Glutamatergic neuron (in vitro differentiated cells): Measurements from ENCODE around the gene NEB. TPM values are rescaled to one million over a fixed set of nuclear protein-coding genes. Genes with fewer than 3 reads are reported as not detected.

Experiments used
- DNase-seq: peaks from one replicate; pipeline ENCODE4 v3.0.0; 2022
- H3K27ac Mint-ChIP-seq: one replicate; pipeline ENCODE4 v1.8.0; 2020; ENCODE audit warnings: mild to moderate bottlenecking, mixed read lengths, inconsistent platforms; ENCODE audit not compliant: unreplicated experiment
- H3K27me3 Mint-ChIP-seq: one replicate; pipeline ENCODE4 v1.8.0; 2020; ENCODE audit warnings: mild to moderate bottlenecking, moderate library complexity, mixed read lengths, inconsistent platforms; ENCODE audit not compliant: unreplicated experiment
- H3K36me3 Mint-ChIP-seq: one replicate; pipeline ENCODE4 v1.8.0; 2020; ENCODE audit warnings: mild to moderate bottlenecking, mixed read lengths, inconsistent platforms; ENCODE audit not compliant: unreplicated experiment
- H3K4me1 Mint-ChIP-seq: one replicate; pipeline ENCODE4 v1.8.0; 2020; ENCODE audit warnings: mild to moderate bottlenecking, low read depth, mixed read lengths, inconsistent platforms; ENCODE audit not compliant: unreplicated experiment
- H3K4me3 Mint-ChIP-seq: one replicate; pipeline ENCODE4 v1.8.0; 2020; ENCODE audit warnings: mild to moderate bottlenecking, mixed read lengths, inconsistent platforms; ENCODE audit not compliant: unreplicated experiment
- H3K9me3 Mint-ChIP-seq: one replicate; pipeline ENCODE4 v1.8.0; 2020; ENCODE audit warnings: mild to moderate bottlenecking, moderate library complexity, mixed read lengths, inconsistent platforms; ENCODE audit not compliant: unreplicated experiment
- CTCF ChIP-seq: fragments of 200-600 bp; sonication (generic); IDR thresholded peaks from one replicate; pipeline ENCODE4 v1.5.0; 2021; ENCODE audit not compliant: partially characterized antibody, unreplicated experiment
- total RNA-seq: library from RNA; stranded (reverse); fragmentation: NEBNext Ultra II Directional; extraction: Animal tissue kit (Norgen Biotek cat#: 25700); gene quantifications from one replicate; pipeline ENCODE4 v1.2.1, GENCODE V29; 2021; ENCODE audit not compliant: unreplicated experiment

The NEB gene
- total RNA-seq, 1 donor from 2014 or later, result 0.59 TPM

DNA sequence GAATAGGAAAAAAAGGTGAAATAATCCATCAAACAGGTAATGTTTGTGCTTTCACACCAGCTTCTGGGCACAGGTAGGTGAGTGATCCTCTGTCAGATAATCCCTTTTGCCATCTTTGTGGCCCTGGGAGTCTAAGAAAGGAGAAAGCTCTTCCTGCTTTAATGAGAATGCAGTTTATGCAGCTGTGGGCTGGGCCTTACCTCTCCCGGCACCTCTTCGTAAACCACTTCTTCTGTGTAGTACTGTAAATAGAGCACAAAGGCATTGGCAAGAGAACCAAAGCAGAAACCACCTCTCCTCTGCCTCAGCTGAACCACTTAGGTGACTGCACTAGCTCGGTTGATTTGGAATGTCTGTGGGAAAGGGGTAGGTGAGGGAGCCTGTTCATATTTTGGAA, 4.9 kb downstream of the NEB start:
- Mint-ChIP-seq H3K27me3 (no peaks in the 10 kb centered on the region), H3K36me3 (no peaks in the 10 kb centered on the region), H3K27ac (no peak overlapping the region), H3K4me1 (peaks cover 5% of the 10 kb centered on the region), H3K4me3 (no peak overlapping the region), H3K9me3 (no peaks in the 10 kb centered on the region)
- DNase-seq, result no peak
- TF ChIP-seq CTCF, result no peak

DNA sequence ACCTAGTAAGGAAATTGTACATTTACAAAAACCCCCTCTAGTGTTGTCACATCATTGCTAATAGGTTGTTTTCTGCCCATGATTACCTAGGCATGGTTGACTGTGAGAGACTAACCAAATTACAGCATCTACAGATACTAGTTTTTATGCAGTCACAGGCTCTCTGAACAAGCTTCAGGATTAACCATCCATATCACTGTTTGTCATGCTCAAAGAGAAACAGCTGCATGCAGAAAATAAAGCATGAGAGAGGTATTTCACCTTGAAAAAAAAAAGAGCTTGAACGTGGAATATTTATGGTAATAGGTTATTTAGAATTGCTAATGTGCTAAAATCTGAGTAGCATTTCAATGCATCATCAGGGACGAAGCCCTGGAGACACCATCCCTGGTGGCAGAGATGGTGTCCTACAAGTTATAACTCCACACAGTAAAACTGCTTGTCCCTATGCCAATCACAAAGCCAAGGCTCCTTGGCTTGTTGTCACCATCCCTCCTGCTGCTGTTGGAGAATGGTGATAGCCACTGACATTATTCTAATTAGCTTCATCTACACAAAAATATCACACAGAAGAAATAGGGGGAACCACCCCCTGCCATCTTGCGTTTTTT, 5.4 kb downstream of the NEB start:
- Mint-ChIP-seq H3K4me1 (peaks cover 5% of the 10 kb centered on the region), H3K9me3 (no peaks in the 10 kb centered on the region), H3K27me3 (no peaks in the 10 kb centered on the region), H3K36me3 (no peaks in the 10 kb centered on the region), H3K27ac (no peak overlapping the region), H3K4me3 (no peak overlapping the region)
- DNase-seq, result no peak
- TF ChIP-seq CTCF, result no peak

DNA sequence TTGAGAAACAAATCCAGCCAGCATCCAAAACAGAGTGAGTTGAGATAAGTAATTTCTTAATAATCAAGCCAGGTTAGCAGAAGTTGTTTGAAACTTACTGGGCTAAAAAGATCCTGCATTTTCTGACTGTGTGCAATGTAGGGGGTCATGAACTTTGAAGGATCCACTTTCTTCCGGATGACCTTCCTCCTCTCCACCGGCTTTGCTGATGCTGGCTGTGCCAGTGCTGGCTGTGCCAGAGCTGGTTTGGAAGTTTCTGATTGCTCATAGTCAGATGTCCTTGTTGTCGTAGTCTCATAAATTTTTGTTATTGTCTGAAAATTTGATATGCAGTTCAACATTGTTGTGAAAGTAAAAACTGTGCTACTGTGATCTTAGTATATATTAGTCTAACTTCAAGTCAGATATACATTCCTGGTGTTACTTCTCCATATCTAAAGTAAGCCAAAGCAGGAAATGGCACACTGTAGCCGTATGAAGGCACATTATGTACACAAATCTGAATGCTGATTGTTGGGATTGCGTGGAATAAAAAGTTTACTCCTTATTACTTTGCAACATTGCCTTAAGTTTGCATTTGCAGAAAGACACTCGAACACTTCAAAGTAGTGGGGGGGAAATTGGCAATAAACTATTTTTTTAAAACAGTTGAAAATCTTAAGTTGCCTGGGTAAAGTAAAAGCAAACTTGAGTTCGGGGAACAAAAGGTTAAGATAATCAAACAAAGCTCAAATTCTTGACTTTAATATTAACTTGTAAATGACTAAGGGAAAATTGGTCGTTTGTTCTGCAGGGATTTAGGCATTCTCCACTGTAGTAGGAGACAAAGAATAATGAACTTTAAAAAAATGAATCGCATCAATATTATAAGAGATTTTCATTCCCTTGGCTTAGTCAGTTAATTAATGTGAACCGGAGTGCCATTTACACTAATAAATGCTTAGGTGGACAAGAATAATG, 6.4 kb downstream of the NEB start:
- no peak overlapping the region for H3K27ac Mint-ChIP-seq
- no peak for TF ChIP-seq CTCF
- no peaks in the 10 kb centered on the region for H3K9me3 Mint-ChIP-seq
- H3K4me3 Mint-ChIP-seq, result no peak overlapping the region
- no peaks in the 10 kb centered on the region for H3K36me3 Mint-ChIP-seq
- peaks cover 5% of the 10 kb centered on the region for H3K4me1 Mint-ChIP-seq
- no peaks in the 10 kb centered on the region for H3K27me3 Mint-ChIP-seq
- DNase-seq, result no peak

GRCh38 chr2:151721161-151721560, 13.1 kb downstream of the NEB start:
- Mint-ChIP-seq H3K27ac (no peak overlapping the region), H3K4me3 (no peak overlapping the region), H3K9me3 (peaks cover 2% of the 10 kb centered on the region), H3K4me1 (no peaks in the 10 kb centered on the region), H3K27me3 (no peaks in the 10 kb centered on the region), H3K36me3 (peaks cover 4% of the 10 kb centered on the region)
- no peak for TF ChIP-seq CTCF
- DNase-seq, result no peak

DNA sequence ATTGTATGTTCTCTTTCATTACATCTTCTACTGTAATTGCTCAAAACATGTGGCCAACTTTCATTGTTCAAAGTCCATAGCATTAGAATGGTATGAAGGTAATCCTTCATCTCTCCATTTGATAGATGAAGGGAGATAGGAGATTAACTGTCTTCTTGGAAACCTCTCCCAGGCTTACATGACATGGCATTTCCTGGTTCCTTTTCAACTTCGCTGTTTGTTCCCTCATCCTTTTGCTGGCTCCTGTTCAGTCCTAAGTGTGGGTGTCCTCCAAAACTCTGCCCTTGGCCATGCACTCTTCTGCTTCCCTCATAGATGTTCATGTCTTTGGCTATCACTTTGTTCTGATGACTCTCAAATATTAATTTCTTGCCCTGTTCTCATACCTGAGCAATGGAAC, 13.8 kb downstream of the NEB start:
- H3K36me3 Mint-ChIP-seq, result peaks cover 4% of the 10 kb centered on the region
- no peaks in the 10 kb centered on the region for H3K4me1 Mint-ChIP-seq
- no peak for TF ChIP-seq CTCF
- H3K9me3 Mint-ChIP-seq, result peaks cover 2% of the 10 kb centered on the region
- H3K27ac Mint-ChIP-seq, result no peak overlapping the region
- H3K4me3 Mint-ChIP-seq, result no peak overlapping the region
- H3K27me3 Mint-ChIP-seq, result no peaks in the 10 kb centered on the region
- no peak for DNase-seq
